ENCODE data around the gene ME2. TPM values are rescaled to one million over a fixed set of nuclear protein-coding genes. Genes with fewer than 3 reads are reported as not detected.
"Not testable (repeated sequence)": the region's sequence is repeated elsewhere in the genome, so short reads cannot be mapped to it uniquely, and the experiment has no call there.

Gene ME2
- total RNA-seq, 1 experiment from 2014 or later: 84.0 TPM

DNA sequence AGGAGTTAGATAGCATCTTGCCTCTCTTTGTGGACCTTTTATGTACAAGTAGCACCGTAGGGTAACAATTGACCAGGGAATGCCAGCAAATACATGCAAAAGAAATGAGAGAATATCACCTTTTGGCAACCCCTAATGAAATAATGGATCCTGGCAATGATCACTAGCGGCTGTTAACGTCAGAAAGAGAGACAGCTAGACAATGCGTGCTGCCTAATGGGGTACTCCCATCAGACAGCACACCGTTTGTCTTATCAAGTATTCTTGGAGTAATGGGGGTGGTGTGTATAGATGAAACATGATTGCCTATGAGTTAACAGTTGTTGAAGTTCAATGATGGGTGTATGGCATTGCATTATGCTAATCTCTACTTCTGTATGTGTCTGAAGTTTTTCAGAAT lies 90.5 kb downstream of the ME2 start:
- DNase-seq (ENCODE audit: extremely low read depth, low read depth): no peak

DNA sequence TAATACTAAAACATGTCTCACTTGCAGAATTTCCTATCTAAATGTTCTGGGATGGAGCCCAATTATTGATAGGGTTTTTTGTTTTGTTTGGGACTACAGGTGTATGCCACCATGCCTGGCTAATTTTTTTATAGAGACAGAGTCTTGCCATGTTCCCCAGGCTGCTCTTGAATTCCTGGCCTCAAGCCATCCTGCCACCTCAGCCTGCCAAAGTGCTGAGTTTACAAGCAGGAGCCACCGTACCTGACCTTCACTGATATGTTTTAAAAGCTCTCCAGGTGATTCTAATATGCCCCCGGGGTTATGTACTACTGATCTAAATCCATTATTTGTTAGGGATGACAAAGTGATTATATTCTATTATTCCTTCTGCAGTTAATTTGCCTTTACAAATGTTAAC lies 91.1 kb downstream of the ME2 start:
- no peak for DNase-seq (ENCODE audit: extremely low read depth, low read depth)

DNA sequence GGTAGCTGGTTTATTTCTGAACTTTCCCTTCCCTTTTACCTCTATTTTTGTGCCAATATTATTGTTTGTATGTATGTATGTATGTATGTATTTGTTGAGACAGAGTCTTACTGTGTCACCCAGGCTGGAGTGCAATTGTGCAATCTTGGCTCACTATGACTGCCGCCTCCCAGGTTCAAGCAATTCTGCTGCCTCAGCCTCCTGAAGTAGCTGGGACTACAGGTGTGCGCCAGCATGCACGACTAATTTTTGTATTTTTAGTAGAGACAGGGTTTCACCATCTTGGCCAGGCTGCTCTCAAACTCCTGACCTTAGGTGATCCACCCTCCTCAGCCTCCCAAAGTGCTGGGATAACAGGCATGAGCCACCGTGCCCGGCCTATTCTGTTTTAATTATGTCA lies 93.5 kb downstream of the ME2 start:
- DNase-seq (ENCODE audit: extremely low read depth, low read depth): not testable (repeated sequence)

DNA sequence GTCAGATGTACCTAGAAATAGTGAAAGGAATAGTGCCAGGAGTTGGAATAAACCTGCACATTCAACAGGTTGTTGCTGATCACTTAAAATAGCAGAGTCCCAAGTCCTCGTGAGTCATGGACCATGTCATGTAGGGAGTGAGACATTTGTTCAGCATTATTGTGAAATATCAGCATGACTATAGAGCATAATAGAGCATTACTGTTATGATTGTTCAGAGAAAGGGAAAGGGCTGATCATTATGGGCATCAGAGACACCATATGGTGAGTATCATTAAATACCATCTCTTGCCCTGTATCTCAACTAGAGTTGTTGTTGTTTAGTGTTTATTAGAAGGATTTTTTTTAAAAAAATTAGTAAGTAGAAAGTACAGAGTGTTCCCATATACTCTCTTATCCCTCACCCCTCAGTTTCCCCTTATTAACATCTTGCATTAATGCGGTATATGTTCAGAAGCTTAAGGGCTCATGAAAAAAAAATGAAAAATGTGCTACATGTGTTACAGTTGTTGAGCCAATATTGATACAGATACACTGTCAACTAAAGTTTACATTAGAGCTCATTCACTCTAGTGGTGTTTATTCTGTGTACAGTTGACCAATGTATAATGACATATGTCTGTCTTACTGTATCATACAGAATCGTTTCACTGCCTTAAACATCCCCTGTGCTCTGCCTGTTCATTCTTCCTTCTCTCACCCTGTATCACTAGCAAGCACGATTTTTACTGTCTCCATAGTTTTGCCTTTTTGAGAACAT lies 94.6 kb downstream of the ME2 start:
- peak; percentile 52 for DNase-seq (ENCODE audit: extremely low read depth, low read depth)

DNA sequence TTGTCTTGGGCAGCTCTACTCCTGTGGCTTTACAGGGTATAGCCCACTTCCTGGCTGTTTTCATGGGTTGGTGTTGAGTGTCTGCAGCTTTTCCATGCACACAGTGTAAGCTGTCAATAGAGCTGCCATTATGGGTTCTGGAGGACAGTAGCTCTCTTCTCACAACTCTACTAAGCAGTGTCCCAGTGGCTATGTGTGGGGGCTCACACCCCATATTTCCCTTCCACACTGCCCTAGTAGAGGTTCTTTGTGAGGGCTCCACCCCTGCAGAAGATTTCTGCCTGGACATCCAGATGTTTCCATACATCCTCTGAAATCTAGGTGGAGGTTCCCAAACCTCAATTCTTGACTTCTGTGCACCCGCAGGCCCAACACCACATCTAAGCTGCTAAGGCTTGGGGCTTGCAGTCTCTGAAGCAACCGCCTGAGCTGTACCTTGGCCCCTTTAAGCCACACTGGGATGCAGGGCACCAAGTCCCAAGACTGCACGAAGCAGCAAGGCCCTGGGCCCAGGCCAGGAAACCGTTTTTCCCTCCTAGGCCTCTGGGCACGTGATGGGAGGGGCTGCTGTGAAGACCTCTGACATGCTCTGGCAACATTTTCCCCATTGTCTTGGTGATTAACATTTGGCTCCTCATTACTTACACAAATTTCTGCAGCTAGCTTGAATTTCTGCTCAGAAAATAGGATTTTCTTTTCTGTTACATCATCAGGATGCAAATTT lies 98.3 kb downstream of the ME2 start:
- DNase-seq (ENCODE audit: extremely low read depth, low read depth): no peak

DNA sequence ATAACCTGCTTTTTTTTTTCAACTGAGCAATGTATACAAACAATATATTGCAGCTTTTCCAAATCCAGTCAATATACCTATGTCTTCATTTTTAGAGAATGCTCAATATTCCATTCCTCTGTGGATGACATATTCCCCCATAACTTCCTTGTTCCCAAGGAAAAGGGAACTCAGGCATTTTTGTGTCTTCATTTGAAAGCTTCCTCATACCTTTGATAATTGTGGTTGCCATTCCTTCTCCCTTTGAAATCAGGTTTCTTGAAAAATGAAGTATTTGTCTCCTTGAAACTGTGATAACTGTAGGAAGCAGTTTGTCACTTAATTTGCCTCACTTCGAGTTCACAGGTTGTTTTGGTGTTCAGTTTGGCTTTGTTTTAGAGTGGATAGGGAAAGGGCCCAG lies 102.5 kb downstream of the ME2 start:
- DNase-seq (ENCODE audit: extremely low read depth, low read depth): no peak

DNA sequence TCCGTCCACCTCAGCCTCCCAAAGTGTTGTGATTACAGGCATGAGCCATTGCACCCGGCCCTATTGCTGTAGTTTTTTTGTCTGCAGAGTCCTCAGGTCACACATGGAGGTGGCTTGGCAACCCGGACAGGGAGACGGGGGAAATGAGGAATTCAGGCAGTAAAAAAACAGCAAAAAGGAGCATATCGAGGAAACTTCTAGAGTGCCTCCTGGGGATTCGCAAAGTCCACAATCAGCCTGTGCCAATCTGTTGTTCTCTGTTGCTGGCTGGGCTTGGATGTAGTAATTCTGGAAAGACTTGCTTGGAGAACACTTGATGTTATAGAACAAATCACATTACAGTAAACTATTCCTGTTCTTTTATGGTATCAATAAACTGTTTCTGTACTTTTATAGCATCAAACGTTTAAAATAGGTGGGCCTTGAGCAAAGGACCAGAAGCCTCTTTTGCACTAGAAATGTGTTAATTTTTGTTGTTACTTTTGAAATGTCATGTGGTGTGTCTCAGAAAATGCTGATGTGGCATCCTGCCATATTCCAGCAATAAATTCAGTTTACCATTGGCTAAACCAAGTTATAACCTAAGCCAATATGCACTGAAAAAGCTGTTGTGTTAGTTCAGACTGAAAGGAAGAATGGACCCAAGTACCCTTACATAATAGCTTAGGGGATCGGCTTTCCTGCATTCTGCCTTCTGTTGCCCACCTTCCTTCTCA lies 103.3 kb downstream of the ME2 start:
- no peak for DNase-seq (ENCODE audit: extremely low read depth, low read depth)

DNA sequence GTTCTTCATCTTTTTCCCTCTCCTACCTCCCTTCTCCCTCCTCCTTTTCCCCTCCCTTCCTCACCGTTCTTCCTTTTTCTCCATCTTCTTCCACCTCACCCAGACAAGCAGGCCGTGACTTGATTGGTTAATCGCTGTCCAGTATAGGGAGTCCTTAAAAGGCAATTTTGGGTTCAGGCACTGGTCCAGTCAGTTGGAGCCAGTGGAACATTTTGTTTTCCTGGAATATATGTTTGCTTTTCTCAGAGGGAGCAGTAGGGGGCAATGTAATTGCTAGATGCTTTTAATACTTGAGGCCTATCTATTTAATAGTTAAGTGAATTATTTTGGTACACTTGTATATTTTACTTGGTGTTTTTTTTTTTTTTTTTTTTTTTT lies 103.9 kb downstream of the ME2 start:
- no peak for DNase-seq (ENCODE audit: extremely low read depth, low read depth)

DNA sequence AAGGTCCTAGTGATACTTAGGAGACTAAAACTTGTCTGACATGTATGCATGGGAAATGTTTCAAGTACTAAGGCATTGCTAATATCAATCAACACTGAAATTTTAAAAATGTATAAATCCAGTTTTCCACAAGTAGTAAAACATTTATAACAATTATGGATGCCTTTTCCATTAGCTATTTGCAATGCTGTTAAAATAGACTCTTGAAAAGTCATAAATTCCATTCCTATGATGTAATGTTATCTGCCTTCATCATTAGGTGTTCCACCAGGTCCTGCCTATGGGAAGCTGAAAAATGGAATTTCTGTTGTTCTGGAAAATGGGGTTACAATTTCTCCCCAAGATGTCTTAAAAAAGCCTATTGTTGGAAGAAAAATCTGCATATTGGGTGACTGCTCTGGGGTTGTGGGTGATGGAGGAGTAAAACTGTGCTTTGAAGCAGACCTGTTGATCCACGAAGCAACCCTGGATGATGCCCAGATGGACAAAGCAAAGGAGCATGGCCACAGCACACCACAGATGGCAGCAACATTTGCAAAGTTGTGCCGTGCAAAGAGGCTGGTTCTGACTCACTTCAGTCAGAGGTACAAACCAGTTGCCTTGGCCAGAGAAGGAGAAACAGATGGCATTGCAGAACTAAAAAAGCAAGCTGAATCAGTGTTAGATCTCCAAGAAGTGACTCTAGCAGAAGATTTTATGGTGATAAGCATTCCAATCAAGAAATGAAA lies 107.6 kb downstream of the ME2 start:
- DNase-seq (ENCODE audit: extremely low read depth, low read depth): no peak

DNA sequence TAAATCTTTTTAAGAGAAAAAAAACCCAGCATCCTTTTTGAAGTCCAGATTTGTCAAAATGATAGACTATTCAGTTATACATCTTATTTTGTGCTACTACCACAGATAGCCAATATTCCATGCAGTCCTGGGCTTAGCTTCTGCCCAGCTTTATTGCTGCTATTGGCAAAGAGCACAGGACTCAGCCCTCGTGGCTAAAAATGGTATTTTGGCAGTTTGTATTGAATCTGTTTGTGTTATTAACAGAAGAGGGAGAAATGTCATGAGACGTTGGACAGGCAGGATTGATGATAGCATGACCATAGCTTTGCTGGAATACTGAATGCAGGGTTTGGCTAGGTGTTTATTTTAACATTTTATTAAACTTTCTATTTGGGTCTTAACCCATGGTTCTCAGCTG lies 108.3 kb downstream of the ME2 start:
- no peak for DNase-seq (ENCODE audit: extremely low read depth, low read depth)

DNA sequence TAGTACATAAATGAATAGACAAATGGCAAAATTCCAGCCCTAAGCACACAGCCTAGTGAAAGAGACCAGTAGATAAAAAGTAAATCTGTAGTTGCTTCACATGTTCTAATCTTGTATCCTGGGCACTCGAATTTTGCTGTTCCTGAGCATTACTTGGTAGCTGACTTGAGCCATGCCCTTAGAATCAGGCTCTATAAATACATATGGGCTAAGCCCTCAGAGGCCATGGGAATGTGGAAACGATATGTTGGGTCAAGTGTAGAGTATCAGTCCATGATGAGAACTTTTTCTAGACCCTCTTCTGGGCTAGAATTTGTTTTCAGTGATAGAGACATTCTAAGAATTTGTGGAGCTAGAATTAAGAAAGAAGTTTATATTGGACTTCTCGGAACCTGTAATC lies 110.8 kb downstream of the ME2 start:
- no peak for DNase-seq (ENCODE audit: extremely low read depth, low read depth)

DNA sequence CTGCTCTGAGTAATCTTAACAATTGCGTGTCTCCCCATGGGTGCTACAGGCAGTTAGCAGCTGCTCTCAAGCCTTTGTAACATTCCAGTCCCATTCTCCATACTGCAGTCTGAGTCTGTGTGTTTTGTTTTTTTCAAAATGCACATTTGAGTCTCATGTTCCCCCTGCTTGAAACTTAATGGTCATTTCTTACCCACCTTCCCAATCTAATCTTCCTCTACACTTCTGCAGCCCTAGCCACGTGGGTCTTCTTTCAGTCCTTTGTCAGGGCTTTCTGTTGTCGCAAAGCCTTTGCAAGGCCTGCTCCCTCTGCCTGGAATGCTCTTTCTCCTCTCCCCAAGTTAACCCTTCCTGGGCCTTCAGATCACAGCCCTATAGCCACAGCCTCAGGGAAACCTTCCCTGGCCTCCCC lies 113.4 kb downstream of the ME2 start:
- no peak for DNase-seq (ENCODE audit: extremely low read depth, low read depth)

DNA sequence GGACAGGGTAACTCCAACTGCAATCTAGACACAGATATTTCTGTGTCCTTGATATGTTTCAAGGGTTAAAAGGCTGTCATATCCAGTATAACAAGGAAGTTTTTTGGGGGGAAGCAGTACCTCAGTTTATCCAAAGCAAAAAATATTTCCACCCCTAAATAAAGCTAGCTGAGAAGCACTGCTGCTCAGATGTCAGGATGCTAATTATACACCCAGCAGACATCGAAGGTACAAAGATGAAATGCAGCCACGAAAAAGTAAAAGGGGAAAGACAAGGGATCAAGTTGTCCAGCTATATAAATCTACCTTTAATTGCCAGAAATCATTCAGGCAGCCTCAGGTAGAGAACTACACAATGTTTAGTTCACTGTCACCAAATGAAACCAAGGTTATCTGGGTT lies 115.1 kb downstream of the ME2 start:
- DNase-seq (ENCODE audit: extremely low read depth, low read depth): no peak

DNA sequence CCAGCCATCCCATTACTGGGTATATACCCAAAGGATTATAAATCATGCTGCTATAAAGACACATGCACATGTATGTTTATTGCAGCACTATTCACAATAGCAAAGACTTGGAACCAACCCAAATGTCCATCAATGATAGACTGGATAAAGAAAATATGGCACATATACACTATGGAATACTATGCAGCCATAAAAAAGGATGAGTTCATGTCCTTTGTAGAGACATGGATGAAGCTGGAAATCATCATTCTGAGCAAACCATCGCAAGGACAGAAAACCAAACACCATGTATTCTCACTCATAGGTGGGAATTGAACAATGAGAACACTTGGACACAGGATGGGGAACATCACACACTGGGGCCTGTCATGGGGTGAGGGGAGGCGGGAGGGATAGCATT lies 124.3 kb downstream of the ME2 start:
- DNase-seq (ENCODE audit: extremely low read depth, low read depth): not testable (repeated sequence)

Small RNA genes within 50 kb of the gene (small RNA-seq; reads per million reads assigned to genes)
- gene RF00019: 0 reads per million in 2 experiments

Other genes with a start within 250 kb of the ME2 start
- gene MRO, start 59.1 kb upstream of the ME2 start, total RNA-seq (2014; rRNA removed; shearing (Covaris generic)): 0.99 TPM in 1 of 2 replicates, not detected in the other
- gene ELAC1, start 88.9 kb downstream of the ME2 start, total RNA-seq (2014; rRNA removed; shearing (Covaris generic)): 2.7 and 4.0 TPM in 2 replicates
- gene SMAD4, start 151.1 kb downstream of the ME2 start, total RNA-seq (2014; rRNA removed; shearing (Covaris generic)): 65.5 and 72.2 TPM in 2 replicates

Data from NCI-H460 (cell line).